Stimulated activated CD8-positive, alpha-beta memory T cell treated with anti-CD3 and anti-CD28 coated beads, Interleukin-15, amount 100 ng/mL, for 24 hours (primary cell): ENCODE measurements around the gene P2RY11.

Experiments
- DNase-seq: peaks from one replicate; pipeline ENCODE4 v3.0.0-alpha.2; 2020; ENCODE audit warnings: low read depth

P2RY11 gene

GRCh38 chr19:10113964-10114650 lies 2.6 kb downstream of the P2RY11 start:
- no peak for DNase-seq

GRCh38 chr19:10114651-10115391 lies 3.3 kb downstream of the P2RY11 start:
- no peak for DNase-seq

GRCh38 chr19:10115392-10116084 lies 4.0 kb downstream of the P2RY11 start:
- DNase-seq = no peak

DNA sequence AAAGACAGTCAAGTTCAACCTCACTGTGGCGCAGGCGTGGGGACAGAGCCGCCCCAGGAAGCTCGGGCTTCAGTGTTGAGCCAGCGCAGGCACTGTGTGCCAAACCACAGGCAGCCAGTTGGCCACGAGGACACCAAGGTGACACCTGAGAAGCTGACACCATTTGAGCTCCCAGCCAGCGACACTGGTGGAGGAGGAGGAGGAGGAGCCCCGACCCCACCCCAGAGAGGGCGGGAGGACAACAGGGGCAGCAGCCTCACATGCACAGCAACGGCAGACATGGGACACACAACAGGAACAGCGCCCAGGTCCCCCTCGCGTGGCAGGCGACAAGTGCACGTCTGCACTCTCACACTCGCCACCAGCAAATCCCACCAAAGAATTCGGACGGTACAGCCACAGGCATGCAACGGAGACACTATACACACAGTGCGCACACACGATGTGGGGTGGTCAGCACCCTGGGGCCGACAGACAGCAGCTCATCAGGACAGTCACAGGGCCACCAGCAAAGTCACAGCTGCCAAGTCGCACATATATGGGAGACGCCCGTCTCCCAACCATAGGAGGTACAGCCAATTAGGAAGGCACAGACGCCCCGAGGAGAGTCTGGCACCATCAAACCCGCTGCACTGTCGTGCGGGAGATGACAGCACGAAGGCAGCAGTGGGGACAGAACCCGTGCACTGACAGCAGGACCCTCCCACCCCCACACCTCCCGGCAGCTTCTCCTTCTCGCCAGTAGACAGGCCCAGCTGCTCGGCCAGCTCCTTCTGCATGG lies 4.8 kb downstream of the P2RY11 start:
- no peak for DNase-seq

GRCh38 chr19:10116866-10117616 lies 5.5 kb downstream of the P2RY11 start:
- no peak for DNase-seq

DNA sequence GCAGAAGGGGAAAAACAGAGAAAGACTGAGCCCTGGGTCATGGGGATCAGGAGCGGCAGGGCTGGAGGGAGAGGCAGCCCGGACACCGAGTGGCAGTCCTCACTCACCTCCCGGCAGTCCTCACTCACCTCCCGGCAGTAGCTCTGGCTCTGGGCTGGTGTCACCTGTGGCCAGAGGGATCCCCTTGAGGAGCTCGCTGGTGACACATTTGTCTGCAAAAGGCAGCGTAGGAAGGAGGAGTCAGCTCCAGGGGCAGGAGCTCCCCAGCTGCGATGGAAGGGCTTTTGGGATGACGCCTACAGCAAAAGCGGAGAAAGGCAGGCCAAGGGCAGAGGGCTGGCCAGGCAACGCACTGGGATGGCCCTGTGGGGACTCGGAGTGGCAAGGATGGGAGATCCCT lies 7.5 kb downstream of the P2RY11 start:
- DNase-seq = no peak

- DNase-seq = no peak
Measured at GRCh38 chr19:10120538-10121189, 9.2 kb downstream of the P2RY11 start.

DNA sequence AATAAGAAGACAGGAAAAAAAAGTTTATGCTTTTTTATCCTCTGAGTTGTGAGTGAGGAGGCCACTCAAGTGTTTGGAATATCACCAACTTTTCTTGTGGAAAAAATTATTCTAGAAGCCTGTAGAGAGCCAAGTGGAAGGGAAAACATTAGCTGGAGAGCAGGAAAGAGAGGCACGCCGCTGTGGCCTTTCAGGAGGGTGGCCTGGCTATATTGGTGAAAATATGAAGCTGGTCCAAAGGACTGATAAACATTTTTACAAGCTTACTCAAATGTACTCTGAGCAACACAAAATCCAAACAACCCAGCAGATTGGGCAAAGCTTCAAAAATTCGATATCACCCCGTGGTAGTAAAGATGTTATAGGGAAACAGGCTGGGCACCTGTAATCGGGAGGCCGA lies 10.6 kb downstream of the P2RY11 start:
- DNase-seq = no peak

- no peak for DNase-seq
Measured at GRCh38 chr19:10124429-10124828, 12.9 kb downstream of the P2RY11 start.

- no peak for DNase-seq
Measured at GRCh38 chr19:10126213-10126639, 14.7 kb downstream of the P2RY11 start.

DNA sequence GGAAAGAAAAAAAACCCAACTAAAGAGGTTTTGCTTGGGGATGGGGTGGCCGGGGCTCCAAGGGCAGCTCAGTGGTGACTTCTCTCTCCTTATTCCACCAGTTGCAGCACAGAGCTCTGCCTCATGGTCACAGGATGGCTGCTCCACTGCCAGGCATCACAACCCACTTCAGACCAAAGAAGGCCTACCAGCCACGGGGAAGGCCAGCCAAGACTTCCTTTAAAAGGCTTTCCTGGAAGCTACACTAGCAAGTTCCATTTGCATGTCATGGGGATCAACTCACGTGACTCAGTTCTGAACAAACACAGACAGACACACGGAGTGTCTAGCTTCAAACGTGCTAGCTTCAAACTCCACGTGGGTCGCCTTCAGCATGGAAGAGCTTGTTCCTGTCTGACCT lies 21.4 kb downstream of the P2RY11 start:
- no peak for DNase-seq

GRCh38 chr19:10133596-10133995 lies 22.1 kb downstream of the P2RY11 start:
- DNase-seq = no peak

DNA sequence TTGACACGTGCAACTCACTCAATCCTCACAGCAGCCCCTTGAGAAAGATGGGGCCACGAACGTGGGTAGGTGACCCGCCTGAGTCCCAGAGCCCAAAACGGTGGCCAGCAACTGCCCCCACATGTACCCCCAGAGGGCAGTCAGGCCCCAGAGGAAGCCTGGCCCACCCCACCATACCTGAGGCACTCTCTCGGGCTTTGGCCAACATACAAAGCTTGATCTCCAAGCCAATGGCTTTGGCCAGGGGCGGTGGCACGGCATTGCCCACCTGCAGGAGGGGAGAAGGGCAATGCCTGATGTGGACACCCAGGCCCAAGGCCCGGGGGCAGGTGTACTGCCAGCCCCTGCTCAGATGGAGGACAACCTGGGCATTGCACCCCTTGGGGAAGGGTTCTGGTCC lies 22.5 kb downstream of the P2RY11 start:
- no peak for DNase-seq

DNA sequence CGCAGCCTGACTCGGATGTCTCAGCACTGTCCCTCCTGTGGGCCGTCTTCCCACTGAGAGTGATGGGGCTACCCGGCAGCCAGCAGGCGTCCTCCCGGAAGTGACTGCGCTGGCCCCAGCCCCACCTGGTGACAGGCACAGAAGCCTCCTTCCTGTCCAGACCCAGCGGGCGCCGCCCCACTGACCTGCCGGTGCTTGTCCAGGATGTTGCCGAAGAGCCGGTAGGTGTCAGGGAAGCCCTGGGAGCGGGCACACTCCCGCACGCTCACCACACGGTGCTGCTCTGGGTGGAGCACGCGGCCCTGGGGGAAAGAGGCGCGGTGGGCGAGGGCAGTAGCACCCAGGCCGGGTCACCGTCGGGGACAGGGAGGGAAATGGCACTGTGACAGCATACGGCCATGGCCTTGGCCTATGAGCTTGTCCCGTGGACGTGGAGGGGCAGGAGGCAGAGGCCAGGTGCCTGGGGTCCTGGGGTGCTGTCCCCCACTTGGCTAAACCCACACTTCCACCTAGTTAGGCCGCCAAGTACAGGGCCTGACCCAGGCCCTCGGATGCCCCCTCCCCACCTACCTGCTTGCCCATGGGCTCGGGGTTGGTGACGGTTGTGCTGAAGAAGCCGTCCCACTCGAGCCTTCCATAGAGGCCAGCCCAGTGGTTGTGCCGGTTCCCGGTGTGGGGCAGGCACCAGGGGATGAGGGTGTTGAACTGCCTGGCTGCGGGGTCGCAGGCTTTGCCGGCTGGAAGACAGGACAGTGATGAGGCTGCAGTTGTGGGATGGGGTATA lies 24.2 kb downstream of the P2RY11 start:
- no peak for DNase-seq

DNA sequence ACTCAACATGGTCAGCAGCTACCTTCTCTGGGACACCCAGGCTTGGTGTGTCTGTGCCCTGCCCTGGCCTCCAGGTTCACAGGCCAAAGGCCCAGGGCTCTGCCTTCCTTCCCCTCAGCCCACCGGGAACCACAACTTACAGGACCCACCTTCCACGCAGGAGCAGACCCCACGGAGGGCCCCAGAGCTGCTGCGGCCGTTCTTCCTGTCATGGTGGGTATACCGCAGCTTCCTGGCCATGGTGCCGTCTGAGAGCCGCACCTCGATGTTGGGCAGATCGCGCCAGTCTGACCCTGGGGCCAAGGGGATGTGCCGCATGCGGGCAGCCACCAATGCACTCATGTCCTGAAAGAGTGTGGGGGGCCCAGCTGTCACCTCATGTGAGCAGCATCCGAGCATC lies 25.4 kb downstream of the P2RY11 start:
- DNase-seq = no peak

GRCh38 chr19:10137751-10138682 lies 26.5 kb downstream of the P2RY11 start:
- no peak for DNase-seq

- no peak for DNase-seq
Measured at GRCh38 chr19:10138879-10139795, 27.6 kb downstream of the P2RY11 start.

- no peak for DNase-seq
Measured at GRCh38 chr19:10139952-10140351, 28.5 kb downstream of the P2RY11 start.
